D341Med (cell line): ENCODE results near the gene CHN1.

ENCODE experiments used
- DNase-seq: peaks from one replicate; pipeline ENCODE4 v3.0.0; 2012; ENCODE audit warnings: low spot score

The CHN1 gene, protein sequence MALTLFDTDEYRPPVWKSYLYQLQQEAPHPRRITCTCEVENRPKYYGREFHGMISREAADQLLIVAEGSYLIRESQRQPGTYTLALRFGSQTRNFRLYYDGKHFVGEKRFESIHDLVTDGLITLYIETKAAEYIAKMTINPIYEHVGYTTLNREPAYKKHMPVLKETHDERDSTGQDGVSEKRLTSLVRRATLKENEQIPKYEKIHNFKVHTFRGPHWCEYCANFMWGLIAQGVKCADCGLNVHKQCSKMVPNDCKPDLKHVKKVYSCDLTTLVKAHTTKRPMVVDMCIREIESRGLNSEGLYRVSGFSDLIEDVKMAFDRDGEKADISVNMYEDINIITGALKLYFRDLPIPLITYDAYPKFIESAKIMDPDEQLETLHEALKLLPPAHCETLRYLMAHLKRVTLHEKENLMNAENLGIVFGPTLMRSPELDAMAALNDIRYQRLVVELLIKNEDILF

DNA sequence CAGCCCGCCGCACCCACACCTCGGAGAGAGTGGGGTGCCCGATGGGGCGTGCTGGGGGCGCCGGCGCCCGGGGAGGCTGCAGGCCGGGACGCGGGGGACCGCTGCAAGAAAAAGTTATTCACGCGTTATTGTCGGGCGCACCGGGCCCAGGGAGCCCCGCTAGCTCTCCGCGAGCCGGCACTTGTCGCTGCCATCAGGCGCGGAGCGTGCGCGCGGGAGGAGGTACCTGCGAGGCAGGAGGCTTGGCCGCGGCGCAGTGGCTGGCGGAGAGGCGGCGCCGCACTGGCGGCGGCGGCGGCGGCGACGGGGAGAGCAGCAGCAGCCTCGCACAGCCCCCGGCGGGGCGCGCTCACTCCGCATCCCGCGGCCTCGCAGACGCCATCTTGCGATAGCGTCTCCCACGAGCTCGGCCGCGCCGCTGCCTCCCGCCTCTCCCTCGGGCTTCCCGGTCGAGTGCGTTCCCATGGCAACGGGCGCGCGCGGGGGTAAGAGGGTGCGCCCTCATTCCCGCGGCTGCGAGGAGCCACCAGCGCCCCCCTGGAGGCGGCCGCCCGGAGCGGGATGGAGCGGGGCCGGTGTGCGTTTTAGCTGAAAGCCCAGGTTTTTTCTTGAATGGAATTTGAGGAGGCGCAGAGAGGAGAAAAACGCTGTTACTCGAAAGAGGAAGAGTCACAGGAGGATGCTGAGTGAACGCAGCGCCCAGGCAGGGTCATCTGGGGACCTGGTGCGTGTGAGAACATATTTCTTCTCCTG is at the start of gene CHN1:
Gene CHN1, minus strand, starts transcription at position 402 of the 753 bp plus-strand sequence. CDS start 469 bp downstream, outside the sequence.
- DNase-seq = peak; percentile 87

DNA sequence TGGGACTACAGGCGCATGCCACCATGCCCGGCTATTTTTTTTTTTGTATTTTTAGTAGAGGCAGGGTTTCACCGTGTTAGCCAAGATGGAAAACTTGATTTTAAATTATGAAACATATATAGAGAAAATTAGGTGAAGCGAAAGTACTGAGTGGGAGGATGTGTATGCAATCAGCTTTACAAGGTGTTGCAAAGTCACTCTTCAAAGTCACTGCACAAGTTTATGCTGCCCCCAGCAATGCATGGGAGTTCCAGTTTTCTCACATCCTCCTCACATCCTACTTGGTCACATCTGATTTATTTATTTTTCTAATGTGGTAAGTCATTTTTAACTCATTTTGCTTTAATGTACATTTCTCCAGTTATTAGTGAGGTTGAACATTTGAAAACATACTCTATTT is 49.2 kb upstream of the CHN1 start:
- no peak for DNase-seq

DNA sequence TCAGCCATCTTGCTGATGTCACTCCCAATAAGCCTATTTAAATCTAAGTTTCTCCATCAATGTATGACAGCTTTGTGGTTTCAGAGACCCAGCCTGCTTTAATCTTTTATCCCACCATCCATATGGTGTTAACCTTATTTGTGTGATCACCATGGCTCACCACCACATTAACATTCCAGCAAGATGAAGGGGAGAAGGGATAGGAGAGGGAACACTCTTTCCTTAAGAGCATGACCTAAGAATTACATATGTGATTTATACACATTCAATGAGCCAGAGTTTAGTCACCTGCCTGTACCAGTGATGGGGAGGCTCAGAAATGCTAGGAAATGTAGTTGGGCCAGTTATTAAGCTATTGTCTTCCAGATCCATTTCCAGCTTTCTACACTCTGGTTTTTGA is 44.5 kb upstream of the CHN1 start:
- DNase-seq = no peak

DNA sequence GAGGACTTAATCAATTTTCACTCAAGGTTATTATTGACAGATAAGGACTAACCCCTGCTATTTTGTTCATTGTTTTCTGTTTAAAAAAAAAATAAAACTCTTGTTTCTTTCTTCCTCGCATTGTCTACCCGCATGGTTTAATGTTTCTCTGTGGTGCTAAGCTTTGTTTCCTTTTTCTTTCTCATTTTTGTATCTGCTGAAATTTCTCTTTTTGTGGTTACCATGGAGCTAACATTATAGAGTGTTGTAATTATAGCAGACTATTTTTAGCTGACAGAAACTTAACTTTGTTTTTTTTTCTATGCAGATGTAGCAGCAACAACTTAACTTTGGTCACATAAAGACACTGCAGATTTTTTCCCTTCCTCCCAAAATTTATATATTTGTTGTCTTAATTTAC is 43.1 kb upstream of the CHN1 start:
- no peak for DNase-seq

DNA sequence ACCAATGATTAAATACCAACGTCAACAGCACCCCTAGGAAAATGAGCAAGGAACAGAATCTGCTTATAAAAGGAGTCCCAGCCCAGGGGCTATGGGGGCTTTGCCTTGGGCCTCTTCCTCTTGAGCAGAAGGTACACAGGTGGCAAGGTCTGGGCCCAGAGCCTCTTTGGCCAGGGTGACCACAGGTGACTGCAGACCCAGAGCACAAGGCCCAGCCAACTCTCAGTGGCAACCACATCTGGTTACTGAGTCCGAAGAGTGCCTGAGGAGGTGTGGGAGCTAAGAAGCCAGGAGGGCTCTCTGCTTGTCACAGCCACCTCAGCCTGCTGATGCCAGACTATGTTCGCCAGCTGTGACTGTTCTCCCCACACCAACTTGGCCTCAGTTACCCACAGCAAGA is 34.3 kb upstream of the CHN1 start:
- no peak for DNase-seq

DNA sequence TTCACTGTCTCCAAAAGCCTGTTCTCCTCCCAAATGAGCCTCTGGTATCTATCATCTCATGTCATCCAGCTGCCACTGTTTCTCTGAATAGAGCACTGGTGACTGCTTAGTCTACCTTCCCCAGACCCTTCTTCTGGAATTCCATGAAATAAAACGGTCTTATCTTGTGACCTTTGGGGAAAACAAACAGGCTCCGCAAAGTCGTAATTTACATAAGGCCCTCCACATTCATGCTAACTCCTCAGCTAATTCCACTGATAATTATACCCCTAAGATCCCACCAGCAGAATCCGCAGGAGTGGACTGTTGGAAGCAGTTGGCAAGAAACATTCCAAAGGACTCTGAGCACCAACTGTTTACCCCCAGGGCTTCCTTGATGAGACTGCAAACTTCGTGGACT is 33.9 kb upstream of the CHN1 start:
- DNase-seq = no peak

DNA sequence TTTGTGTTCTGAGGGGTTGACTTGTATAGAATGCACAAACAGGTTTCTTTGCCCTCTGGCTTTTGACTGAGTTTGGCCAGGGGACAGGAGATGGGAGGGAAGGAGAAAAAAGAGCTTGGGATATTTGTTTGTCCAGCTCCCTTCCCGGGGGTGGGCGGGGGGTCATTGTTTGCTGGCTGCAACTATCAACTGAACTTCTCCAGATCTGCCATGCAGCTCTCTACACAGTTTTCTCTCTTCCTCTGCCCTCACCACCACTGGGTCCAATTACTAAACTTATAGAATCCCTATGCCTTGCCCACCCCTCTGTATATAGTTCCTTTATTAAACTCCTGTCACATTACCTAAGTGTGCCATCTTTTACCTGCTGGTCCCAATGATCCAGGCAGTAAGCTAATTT is 32.8 kb upstream of the CHN1 start:
- DNase-seq = no peak

DNA sequence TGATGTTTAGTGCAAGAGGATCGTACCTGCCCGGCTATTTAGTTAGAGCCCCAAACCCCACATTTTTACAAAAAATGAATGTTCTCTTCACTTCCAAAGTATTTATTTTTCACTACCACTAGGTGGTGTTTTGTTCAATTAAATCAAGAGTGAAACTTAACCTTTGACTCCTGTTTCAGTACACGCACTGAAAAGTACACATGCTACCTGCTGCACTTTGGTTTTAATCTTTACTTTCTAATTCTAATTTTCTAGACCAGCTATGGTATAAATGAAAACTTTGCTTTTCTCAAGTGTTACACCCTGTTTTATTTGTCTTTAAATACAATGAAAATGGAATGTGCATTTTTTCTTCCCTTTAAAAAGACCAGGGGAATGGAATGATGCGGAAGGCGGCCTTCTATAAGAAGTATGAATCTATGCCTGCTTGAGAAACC is 31.4 kb upstream of the CHN1 start:
- no peak for DNase-seq

DNA sequence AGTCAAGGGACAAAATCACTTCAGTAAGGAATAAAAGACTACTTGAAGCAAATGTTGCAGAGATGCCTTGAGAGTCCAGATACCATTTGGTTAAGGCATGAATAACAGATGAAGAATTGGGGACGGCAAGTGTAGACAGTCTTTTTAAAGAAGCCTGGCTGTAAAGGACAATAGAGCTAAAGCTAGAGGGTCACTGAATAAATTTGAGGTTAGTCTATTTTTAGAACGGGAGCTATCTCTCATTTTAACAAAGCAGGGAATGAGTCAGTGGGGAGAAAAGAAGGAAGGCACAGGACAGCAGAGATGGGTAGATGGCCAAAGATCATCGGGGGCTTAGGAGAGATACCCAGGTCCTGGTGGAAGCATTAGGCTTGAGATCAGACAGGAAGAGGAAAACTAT is 30.6 kb upstream of the CHN1 start:
- DNase-seq = no peak

DNA sequence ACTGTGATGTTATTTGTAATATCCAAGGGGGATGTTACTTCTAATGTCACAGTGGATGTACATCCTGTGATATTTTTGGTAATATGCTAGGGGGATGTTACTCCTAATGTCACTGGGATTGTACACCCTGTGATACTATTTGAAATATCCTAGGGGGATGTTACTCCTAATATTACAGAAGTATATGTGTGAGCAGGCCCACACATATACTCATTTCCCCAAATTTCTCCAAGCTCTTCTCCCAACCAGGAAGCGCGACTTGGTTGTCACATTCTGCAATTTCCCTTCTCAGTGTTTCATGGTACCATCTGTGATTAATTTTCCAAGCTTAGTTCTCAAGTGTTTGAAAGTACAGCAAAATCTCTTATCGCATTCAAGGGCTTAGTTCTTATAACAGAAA is 29.5 kb upstream of the CHN1 start:
- no peak for DNase-seq

DNA sequence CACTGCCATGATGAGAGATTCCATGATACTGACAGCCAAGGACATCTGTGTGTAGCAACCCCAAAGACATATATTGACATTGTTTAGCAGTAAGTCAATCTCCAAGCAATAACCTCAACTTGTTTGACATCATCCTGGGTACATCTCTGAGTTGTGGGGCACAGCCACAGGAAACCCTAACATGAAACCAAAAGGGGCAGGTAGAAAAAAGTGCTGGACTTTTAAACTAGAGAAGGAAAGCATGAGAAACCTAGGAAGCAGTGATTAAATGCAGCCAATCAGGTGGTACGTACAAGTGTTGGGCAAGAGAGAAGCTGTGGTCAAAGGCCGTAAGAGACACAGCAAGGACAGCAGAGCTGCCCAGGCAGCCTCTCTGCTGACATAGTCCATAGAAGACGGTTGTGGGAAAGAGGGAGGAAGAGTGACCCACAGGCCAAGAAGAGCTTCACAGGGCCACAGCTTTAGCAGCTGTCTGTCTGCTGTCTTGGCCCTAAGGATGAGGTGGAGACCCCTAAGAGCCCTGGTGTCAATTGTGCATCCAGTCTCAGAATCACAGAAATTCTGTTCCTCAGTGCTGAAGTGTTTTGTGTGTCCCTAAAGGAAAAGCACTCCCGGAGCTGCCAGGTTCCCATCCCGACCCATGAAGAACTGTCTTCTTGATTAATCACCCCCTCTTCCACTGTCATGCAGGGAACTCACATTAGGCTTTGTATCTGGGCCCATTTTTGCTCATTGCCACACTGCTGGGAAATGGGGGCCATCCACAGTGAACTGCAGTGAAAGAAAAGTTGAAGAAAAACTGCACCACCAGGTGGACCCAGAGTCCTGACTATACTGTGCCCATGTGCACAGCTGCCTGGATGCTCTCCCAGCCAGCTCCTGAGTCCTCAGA is 25.4 kb upstream of the CHN1 start:
- DNase-seq = peak; percentile 71

DNA sequence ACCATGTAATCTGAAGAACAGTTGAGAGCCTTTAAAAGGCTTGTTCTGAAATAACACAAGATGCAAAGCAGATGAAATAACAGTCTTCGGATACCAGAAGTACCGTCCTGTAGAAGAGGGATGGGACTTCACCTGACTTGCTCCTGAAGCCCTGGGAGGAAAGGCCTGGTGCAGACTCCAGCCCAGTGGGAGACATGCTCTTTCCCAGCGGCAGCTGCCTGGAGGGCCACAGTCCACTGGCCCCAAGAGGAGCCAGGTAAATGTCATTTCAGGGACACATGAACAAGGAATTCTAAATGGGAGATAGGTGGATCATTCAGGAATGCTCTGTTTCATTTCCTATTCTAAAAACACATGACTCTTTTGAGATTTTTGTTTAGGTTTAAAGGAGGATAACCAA is 22.6 kb upstream of the CHN1 start:
- no peak for DNase-seq

DNA sequence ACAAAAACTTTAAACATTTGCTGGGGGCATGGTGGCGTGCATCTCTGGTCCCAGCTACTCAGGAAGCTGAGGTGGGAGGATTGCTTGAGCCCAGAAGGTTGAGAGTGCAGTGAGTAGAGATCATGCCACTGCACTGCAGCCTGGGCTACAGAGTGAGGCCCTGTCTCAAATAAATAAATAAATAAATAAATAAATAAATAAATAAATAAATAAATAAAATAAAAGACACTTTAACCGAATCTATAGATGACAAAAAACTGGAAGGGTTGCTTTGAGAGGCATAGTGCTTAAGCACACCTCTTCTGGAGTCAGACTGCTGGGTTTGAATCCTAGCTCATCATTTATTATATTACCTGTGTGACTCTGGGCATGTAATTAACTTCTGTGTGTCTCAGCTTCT is 21.2 kb upstream of the CHN1 start:
- DNase-seq = no peak

DNA sequence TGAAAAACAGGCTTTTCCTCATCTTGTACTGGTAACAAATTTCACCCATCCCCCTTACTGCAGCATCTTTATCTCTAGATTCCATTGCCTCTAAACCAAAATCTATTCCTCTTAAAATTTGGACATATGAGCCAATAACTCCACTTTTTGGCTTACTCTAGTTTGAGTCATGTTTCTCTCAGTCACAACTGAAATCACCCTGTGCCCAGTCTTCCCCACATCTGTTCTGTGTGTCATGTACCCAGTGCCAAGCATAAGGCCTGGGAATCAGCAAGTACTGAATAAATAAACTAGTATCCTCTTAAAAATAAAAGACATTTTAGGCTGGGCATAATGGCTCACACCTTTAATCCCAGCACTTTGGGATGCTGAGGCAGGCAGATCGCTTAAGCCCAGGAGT is 20.8 kb upstream of the CHN1 start:
- no peak for DNase-seq

DNA sequence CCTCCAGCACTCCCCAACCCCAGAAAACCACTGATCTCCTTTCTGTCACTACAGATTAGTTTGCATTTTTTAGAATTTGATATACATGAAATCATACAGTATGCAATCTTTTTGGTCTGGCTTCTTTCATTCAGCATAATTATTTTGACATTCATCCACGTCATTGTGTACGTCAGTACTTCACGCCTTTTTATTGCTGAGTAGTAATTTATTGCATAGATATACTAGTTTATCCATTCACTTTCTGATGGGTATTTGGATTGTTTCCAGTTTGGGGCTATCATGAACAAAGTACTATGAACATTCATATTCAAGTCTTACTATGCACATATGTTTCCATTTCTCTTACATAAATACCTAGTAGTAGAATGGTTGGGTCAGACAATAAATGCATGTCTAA is 20.1 kb upstream of the CHN1 start:
- DNase-seq = no peak

DNA sequence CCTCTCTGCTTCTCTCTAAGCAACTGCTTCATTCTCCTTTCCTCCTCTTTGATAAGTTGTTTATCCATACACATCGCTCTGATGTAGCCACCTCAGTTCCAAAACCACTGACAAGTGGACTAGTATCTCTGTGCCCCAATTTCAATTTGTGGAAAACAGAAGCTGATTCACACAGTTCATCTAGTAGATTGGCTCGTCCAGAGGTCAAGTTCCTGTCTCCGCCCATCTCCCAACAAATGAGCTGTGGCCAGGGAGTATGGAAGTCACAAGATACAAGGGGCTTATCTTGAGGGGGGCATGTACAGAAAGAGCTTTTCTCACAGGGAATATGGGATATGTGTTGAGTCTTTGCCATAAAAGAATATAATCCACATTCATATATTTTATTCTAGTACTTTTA is 17.7 kb upstream of the CHN1 start:
- no peak for DNase-seq

DNA sequence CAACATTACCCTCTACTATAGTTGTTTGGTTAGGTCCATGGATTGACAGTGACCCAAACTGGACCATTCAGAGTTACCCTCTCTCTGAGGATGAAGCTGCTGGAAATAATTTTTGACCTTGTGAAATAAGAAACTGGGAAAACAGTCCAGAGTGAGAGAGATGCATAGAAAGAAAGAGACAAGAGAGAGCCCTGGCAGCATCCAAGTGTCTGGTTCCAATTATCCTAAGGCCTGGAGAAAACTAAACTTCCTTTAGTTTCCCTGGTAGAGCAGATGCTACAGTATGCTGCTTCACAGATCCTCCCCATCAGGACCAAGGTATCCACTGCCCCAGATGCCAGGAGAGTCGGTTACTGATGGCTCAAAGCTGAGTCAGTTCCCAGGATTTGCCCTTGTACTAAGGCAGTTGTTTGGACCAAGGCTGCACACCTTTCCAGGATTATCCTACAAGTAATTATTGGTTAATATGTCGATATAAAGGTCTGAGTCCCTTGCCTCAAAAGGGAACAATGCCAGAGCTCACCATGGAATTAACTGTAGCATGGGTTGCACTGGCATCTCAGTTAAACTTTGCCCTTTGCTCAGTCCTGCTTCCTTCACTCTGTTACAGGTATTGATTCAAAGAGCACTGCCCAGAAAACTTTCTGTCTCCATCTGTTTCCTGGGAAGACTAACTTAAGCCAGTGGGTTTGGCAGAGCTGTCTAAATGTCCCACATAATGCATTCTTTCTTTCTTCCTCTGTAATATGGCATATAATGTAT is 14.6 kb upstream of the CHN1 start:
- DNase-seq = no peak

DNA sequence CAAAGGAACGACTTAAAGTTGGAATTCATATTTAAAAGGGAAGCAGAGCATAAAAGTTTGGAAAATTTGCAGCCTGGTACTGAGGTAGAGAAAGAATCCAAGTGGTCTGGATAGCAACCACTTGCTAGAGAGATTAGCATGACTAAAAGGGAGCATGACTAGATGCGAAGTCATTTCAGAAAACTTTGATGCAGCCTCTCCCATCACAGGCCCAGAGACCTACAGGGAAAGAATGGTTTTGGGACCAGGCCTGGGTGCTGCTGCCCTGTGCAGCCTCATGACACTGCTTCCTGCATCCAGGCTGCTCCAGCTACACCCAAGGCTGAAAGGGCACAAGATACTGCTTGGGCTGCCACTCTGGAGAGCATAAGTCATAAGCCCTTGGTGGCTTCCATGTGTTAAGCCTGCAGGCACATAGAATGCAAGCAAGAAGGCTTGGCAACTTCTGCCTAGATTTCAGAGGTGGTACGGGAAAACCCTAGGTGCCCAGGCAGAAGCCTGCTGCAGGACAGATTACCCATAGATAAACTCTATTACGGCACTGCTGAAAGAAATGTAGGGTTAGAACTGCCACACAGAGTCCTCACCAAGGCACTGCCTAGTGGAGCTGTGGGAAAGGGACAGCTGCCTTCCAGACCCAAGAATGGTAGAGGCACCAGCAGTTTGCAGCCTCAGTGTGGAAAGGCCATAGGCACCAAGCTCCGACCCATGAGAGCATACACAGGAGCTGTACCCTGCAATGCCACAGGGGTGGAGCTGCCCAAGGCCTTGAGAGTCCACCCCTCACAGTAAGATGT is 12.6 kb upstream of the CHN1 start:
- no peak for DNase-seq

DNA sequence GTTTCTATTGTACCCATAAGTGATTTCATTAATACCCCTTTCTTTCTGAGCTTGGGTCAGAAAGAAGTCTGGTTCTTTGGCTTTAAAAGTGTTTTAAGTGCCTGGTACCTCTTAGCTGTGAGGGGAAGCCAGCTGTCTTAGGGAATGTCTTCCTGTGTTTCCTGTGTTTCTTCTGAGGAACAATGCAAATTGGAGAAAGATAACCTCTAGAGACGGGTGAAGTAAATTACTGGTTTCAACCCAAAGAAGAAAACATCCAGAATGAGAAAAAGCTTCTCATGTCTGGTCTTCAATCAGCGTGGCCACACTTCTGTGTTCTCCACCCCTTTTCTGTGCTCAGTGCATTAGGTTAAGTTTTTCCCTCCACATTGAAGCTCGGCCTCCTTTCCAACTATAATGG is 10.2 kb upstream of the CHN1 start:
- DNase-seq = no peak

DNA sequence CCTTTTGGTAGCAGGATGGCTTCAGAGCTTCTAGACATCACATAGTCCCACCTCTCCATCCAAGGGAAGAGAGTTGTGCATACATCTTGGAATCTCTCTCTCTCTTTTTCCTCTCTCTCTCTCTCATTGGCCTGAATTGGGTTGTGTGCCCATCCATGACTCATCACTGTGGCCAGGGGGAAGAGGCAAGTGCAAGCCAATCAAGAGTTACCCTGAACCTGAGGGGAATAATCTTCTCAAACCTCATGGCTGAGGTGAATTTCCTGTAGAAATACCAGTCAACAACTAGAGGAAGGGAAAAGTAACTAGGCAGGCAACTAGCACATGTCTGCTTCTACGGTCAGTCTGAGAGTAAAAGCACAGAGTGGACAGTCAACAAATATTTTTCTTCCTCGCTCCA is 7.3 kb upstream of the CHN1 start:
- no peak for DNase-seq

DNA sequence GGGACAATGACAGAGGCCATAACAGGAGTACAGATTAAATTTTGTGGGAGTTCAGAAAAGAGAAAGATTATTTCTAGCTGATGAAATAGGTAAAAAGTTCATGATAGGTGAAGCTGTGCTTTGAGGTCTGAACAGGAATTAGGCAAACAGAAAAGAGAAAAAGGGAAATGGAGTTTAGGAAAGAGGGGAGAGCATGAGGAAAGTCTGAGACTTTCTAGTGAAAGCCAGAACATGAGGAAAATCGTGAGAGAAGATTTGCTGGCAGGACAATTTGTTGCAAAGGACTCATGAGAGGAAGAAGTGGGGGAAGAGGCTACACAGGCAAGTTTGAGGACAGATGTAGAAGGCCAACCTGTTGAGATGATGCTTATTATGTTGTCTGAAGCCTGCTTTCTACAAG is 6.3 kb upstream of the CHN1 start:
- DNase-seq = no peak
